T-helper 1 cell (primary cell): ENCODE data around the gene COG3.

ENCODE experiments used
- DNase-seq, 5 donors: peaks; one replicate each; pipeline ENCODE4 v3.0.0-alpha.2; 2012 to 2020

The COG3 gene

DNA sequence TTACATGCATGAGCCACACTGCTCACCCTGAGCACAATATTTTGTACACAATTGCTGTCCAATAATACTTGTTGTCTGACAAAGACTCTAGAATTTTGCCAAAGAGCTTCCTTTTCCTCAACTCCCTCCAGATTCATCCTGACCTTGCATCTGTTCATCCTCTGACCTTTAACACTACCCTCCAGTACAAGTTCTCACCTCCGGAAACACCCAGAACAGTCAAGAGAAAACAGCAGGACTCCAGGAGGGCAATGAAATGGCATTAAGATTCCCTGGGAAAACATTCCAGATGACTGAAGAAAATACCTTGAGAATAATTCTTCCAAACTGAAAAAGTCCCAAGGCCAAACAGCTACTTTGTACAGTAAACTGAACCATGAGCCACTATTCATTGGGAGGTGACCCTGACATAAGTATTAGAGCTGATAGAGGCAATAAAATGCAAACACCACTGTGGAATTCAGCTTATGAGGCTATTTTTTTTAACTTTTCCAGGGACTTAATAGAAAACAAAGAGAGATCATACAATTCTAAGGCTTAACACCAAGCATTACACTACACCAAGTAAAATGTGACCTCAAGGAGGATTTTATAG is 15.7 kb upstream of the COG3 start:
- DNase-seq = no peak

DNA sequence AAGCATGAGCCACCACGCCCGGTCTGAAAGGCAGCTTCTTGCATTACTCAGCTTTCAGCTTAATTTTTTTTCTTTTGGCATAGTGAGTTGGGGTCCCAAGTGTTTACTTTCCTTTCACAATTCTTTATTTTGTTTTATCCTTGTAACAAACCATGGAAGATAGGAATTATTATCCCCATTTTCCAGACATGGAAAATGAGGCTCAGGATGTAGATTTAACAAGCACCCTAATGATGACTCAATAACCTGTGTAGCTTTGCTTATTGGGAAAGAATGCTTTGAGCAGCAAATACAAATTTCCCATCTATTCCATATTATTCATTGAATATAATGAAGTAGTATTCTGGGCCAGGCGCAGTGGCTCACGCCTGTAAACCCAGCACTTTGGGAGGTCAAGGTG is 13.5 kb upstream of the COG3 start:
- no peak for DNase-seq

DNA sequence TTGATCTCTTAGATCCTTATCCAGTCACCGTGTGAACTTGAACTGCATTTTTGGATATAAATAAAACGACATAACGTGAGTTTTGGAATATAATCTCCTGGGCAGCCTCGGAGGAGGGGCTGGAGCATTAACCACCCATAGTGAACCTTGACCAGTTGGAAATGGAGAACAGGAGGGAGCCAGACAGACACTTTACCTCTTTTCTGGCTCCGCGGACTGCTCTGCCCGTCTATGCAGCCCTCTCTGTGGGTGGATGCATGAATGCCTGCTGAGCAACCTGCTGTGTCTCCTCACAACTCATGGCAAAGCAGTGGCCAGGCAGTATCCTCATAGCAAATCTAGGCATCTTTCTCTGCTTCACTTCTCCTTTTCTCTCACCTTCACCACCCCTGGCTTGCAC is 10.5 kb upstream of the COG3 start:
- DNase-seq = no peak

DNA sequence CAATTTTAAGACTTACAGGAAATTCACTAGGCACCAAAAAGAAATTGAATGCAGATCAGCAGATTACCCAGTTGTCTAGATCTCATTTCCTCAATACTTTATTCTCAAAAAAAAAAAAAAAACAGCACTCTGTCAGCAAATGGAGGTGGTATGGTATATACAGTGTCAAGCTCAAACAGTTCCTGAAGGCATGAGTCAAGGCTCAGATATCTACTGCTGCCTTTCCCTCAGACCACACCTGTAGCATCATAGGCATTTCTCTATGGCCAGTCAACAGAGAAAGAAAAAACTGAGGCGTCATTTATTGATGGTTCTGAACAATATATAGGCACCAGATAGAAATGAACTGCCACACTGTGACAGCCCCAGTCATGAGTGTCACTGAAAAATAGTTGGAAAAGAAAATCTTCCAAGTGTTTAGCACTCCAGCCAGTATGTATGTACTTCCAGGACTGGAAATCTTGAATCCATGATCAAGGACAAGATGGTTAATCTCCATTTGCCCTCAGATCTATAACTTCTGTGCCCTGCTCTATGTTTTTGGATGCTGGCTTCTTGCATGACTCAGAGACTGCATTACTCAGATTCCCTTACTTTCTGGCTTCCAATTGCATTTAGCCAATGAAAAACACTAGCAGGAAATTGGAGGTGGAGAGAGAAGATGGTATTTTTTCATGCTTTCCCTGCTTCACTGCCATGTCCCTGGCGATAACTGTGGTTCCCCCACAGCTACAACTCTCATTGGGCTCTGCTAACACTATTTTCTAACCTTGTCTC is 8.4 kb upstream of the COG3 start:
- DNase-seq = no peak

DNA sequence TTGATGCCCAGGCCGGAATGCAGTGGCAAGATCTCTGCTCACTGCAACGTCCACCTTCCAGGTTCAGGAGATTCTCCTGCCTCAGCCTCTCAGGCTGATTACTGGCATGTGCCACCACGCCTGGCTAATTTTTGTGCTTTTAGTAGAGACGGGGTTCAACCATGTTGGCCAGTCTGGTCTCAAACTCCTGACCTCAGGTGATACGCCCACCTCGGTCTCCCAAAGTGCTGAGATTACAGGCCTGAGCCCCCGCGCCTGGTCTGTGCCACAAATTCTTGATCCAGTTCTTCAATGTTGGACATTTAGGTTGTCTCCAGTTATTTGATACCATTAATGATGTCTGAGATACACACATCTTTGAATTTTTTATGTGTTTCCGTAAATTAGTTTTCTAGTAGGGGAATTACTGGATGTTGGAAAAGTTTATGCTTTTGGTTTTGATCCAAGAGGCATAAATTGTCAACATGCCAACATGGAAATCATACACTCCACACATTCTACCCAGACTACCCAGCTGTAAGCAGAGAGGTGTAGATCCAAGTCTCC is 525 bp upstream of the COG3 start:
- DNase-seq = no peak

DNA sequence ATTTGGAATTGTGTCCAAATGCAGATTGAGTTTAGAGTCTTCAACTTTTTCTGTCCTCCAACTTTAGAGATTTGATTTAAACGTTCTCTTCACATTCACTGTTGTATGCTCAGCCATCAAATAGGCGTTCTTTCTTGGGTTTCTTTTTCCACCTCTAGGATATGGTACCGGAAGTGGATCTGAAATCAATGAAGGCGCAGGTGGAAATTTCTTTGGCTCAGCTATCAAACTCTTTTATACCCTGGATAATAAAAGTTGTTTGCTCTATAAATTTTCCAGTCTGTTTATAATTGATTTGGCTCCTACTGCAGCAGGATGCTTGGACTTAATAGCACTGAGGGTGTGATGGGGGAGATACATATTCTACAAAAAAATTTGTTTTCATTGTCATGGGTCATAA is 1.6 kb downstream of the COG3 start:
- no peak for DNase-seq

DNA sequence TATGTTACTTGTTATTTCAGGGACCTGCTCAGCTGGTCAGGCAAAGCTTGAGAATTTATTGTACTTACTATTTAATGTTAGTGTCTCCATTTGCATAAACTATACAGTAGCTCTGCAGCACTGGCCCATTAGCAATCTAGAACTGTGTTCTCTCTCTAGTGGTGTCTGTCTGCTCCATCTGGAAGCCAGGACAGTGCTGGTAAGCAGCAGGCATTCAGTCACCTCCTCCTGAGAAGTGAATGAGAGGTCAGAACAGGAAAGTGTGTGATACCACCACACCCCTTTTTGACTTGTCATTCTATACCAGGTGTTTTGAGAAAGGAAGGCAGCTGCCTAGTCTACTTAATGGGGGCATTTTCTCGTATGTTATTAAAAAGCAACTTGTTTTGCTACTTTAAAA is 3.9 kb downstream of the COG3 start:
- no peak for DNase-seq

DNA sequence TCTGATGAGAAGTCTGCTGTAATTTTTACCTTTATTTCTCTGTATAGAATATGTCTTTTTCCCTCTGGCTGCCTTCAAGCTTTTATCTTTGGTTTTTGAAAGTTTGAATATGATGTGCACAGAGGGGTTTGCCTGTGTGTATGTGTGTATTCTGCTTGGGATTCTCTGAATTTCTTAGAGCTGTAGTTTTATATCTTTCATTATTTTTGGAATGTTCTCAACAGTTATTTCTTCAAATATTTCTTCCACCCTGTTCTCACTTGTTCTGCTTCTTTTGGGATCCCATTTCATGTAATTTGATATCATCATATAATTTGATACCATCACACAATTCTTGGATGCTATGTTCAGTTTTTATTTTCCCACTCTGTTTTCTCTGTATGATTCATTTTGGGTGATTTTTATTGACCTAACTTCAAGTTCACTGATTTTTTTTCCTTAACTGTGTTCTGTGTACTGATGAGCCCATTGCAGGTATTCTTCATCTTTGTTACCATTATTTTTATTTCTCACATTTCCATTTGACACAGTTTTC is 7.5 kb downstream of the COG3 start:
- no peak for DNase-seq

DNA sequence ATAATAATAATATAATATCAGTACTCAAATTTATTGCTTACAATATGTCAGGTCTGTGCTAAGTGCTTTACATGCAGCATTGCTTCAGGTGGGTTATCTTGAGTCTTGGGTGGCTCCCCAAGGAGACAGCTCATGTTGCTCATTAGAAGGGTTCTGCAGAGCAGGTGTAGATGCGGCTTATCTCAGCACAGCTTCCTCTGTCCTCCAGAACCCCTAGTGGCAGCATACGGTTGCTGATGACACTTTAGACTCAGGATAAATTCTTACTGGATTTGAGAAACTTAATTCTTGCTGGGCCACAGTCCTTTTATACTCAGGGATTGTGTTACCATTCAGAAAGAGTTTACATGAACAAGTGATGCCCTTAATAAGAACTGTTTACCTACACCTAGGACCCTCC is 8.9 kb downstream of the COG3 start:
- peak in 1 of 5 donors; percentile 4 for DNase-seq

DNA sequence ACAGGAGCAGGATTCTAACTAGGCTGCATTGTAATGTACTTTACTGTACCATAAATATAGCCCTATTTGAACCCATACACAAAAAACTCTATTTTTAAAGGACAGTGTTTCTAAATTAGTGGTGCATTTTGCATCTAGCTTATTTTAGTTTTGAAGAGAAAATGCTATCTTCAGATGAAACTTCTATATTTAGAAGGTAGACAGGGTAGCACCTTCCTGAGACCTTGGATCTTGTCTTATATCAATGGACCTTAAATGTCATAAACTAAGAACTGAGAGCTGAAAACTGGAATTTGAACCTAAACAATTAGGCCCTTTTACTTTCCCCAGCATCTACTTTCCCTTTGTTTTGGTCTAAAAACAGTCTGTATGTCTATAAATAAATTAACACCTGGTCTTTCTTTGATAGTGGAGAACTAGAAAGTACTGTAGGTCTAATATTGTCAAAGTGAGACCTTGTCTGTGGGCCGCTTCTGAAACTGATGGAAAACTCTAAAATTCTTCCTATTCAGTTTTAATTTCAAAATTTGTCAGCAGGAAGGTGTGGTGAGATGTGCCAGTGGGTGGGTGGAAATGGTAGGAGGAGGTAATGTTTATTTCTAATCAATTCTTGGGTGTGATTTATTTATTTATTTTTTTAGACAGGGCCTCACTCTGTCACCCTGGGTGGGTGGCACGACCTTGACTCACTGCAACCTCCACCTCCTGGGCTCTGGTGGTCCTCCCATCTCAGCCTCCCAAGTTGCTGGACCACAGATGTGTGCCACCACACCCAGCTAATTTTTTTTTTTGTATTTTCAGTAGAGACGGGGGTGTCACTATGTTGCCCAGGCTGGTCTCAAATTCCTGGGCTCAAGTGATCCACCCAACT is 10.1 kb downstream of the COG3 start:
- no peak for DNase-seq

DNA sequence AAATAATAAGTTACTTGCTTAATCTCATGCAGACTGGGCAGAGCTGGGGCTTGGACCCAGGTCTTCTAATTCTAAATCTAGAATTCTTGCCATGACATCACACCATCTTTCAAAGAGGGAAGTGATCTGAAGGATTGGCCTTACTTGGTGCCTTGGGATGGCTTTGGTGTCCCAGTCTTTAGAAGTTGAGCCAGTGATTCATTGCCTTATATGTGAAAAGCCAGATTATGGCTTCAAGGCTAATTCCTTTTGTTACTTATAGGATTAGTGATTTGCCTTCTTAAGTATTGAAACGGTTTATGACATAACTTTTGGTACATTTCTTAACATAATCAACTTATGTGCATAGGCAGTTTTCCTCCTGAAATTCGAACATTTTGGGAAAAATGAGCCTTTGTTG is 14.9 kb downstream of the COG3 start:
- DNase-seq = no peak

DNA sequence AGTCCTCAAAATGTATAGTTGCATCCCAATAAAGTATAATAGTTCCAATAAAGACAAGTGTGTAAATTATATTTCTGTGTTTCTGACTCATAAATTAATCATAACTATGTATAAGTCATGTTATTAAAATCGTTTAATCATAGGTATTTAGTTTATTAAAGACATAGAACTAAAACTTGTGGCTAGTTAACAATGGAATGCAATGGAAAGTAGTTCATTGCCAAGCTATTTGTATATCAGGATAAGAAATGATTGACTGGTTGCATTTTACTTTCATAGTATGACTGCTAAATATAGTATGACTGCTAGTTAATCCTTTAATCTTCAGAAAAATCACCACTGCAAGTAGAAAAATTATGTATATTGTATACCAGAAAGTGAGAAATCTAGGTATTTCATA is 16.9 kb downstream of the COG3 start:
- DNase-seq = no peak

DNA sequence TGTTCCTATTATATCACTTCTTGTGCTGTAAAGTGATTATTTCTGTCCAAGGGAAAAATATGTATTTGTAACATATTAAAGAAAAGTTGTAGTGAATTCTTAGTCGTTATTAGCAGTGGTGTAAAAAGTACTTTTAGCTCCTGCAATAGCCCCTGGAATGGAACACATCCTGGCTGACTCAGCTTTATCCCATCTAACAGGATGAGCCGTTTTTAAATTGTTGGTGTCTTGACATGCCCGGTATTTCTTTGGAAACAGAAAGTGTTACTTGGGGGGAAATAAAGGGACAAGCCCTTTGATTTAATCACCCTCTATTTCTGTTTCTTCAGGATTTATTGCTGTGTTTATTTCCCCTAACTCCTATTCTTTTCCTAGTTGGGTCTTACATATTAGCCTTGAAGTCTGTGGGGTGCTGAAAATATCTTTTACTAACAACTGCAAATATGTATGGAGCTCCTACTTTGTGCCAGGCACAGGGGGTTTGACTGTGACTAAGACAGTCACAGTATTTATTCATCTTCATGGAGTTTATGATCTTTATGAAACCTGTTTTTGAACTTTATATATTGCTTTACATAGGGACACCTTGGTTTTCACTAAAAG is 17.9 kb downstream of the COG3 start:
- no peak for DNase-seq

DNA sequence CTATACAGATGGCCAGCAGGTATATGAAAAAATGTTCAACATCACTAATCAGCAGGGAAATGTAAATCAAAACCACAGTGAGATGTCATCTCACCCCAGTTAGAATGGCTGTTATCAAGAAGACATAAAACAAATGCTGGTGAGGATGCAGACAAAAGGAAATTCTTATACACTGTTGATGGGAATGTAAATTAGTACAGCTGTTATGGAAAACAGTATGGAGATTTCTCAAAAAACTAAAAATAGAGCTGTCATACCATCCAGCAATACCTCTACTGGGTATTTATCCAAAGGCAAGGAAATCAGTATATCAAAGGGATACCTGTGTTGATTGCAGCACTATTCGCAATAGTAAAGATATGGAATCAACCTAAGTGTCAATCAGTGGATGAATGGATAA is 22.9 kb downstream of the COG3 start:
- no peak for DNase-seq

DNA sequence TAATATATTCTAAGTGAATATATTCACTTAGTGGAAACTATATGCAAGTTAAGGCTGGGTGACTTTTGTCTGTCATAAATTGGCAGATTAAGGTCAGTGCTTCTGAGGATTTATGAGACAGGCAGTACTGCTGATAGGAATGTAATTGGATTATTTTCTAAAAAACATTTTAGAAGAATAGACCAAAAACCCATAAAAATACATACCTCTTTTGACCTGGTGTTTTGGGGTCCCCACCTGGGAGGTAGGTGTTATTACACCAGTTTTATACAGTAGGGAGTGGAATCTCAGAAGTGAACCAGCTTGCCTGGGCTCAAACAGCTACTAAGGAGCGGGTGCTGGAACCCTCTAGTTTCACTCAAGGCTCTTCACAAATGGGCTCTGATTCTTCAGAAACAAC is 25.3 kb downstream of the COG3 start:
- peak in 2 of 5 donors; percentile 8 to 10 for DNase-seq

DNA sequence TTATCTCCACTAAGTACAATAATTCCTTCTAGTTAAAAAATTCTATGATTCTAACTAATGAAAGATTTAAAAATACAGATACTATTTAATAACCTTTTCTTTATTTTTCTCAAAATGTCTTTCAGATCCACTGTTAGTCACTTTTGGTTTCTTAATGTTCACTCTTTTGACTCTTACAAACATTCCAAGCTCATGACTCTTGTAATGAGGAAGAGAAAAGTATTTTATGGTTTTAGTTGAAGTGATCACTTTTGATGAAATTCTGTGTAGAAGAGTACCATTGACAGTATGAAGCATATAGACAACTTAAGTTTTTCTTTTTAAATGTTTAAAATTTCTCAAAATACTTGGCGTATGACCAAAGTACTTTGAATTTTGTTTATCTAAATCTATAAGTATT is 27.8 kb downstream of the COG3 start:
- no peak for DNase-seq

DNA sequence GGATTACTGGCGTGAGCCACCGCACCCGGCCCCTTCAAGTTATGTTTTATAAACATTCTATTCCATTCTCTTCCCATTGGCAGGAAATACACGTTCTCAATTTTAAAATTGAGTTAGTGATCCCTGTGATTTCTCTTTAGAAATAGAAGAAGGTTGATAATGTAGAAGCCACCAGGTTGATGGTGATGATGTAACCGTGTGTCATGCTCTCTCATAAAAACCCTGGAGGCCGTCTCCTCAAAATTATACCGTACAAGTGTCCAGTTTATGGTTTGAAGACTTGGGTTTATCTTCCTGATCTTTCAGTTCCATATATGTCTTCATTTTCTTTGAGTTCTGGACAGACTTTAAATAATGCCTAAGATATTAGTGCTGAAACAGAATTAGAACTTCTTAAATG is 32.2 kb downstream of the COG3 start:
- DNase-seq = no peak

DNA sequence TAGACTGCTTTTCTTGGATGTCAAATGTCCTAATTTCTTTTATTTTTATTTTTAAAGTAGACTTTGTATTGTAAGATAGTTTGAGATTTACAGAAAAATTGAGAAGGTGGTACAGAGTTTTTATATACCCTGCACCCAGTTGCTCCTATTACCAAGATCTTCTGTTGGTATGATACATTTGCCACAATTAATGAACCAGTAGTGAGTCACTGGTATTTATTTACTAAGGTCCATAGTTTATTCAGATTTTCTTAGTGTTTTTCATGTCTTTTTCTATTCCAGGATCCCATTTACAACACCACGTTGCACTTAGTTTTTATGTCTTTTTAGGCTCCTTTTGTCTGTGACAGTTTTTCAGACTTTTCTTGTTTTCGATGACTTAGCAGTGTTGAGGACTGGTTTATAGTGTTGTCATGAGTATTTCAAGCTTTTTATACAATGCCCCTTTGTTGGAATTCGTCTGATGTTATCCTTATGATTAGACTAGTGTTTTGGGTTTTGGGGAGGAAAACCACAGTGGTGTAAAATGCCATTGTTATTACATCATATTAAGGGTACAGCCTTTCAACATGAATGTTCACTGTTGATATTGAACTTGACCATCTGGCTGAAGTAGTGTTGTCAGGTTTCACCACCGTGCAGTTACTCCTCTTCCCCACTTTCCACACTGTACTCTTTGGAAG is 35.9 kb downstream of the COG3 start:
- no peak for DNase-seq

DNA sequence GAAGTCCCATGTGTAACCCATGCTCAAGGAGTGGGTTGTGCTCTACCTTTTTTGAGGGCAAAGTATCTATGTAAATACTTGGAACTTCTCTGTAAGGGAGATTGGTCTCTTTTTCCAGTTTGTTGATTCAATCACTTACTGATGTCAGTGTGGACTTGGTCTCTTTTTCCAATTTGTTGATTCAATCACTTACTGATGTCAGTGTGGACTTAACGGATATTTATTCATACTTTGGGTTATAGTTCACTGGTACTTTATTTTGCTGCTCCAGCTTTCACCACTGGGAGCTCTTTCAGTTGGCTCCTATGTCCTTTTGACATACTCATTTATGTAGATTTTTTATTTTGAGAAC is 36.4 kb downstream of the COG3 start:
- DNase-seq = no peak

DNA sequence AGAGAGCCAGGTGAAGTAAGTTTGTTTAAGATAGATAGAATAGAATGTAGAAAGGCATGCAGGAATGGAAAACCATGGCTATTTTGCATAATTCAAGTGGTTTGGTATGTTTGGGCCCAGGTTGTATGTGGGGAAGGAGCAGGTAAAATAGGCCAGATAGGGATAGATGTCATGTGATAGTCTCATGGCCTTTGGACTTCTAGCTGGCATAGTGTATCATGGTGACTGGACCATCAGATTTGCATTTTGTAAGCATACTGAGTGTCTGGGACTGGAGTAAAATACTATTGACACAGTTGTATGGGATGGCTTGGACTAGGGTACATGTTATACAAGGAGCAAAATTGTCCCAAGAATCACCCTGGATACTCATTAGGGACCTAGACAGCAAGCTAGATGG is 38.9 kb downstream of the COG3 start:
- no peak for DNase-seq

DNA sequence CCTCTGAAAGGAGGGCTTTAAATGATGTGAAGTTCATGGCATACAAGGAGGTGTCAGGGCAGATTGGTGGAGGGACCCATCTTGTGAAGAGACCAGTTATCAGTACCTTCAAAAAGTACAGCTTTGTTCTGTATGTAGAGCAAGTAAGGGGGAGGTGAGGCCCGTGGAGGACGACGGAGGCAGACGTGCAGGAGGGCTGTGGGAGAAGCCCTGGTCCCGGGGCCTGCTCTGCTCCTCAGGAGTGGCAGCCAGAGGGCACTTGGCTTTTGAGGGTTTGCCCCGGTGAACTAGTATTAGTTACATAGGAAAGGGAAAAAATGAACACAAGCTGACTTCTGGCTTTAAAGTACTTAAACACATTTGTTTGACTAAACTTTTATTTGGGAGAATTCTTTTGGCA is 42.1 kb downstream of the COG3 start:
- DNase-seq = no peak

DNA sequence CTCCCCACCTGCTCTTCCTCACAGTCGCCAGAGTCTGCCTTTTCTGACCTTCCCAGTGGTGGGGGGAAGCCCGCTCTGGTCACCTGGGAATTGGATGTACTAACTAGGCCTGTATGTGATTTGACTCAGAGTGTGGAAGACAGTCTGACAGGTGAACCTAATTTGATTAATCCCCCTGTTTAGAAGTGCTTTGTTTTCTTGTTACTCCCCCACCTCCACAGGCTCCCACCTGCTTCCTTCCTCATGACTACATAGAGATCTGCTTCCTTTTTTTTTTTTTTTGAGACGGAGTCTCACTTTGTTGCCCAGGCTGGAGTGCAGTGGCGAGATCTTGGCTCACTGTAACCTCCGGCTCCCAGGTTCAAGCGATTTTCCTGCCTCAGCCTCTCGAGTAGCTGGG is 44.0 kb downstream of the COG3 start:
- no peak for DNase-seq
